GM12865 (cell line): ENCODE data around the gene CGB8.
"Not testable (repeated sequence)": the region's sequence is repeated elsewhere in the genome, so short reads cannot be mapped to it uniquely, and the experiment has no call there.

Experiments used
- DNase-seq: peaks from one replicate; pipeline ENCODE4 v3.0.0; 2010; ENCODE audit warnings: low read depth
- H3K4me3 ChIP-seq: 2 replicates; pipeline ENCODE4 v1.5.1; 2011; ENCODE audit warnings: mild to moderate bottlenecking, low read depth, low read length, control low read depth
- TF ChIP-seq, protein P1 (sequence below): IDR thresholded peaks from 2 replicates; pipeline ENCODE4 v1.5.1; 2011; ENCODE audit warnings: low read length, control low read depth, low read depth, inconsistent platforms; ENCODE audit not compliant: insufficient read depth; ENCODE audit errors: missing control alignments

CGB8 gene

DNA sequence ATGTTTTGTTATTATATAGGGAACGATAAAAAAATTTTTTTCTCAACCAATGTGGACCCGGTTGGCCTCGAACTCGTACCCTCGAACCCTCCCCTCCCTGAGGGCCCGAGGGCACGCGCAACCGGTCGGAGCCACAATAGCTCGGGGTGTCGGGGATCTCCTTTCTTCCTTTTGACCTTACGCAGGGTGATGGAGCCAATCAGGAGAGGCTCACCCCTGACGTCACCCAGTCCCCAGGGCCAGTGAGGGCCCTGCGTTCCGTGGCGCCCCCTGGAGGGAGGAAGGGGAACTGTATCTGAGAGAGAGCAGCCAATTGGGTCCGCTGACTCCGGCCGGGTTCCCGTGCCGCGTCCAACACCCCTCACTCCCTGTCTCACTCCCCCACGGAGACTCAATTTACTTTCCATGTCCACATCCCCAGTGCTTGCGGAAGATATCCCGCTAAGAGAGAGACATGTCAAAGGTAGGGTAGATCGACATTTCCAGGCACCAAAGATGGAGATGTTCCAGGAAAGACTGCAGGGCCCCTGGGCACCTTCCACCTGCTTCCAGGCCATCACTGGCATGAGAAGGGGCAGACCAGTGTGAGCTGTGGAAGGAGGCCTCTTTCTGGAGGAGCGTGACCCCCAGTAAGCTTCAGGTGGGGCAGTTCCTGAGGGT is 17.1 kb downstream of the CGB8 start, which contains the start of gene CGB2:
Gene CGB2, plus strand, starts transcription at position 249 of the 660 bp plus-strand sequence. Its CDS starts 206 bp downstream, at position 455.
- TF ChIP-seq, protein P1, sequence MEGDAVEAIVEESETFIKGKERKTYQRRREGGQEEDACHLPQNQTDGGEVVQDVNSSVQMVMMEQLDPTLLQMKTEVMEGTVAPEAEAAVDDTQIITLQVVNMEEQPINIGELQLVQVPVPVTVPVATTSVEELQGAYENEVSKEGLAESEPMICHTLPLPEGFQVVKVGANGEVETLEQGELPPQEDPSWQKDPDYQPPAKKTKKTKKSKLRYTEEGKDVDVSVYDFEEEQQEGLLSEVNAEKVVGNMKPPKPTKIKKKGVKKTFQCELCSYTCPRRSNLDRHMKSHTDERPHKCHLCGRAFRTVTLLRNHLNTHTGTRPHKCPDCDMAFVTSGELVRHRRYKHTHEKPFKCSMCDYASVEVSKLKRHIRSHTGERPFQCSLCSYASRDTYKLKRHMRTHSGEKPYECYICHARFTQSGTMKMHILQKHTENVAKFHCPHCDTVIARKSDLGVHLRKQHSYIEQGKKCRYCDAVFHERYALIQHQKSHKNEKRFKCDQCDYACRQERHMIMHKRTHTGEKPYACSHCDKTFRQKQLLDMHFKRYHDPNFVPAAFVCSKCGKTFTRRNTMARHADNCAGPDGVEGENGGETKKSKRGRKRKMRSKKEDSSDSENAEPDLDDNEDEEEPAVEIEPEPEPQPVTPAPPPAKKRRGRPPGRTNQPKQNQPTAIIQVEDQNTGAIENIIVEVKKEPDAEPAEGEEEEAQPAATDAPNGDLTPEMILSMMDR: peak; percentile 35
- not testable (repeated sequence) for DNase-seq, H3K4me3 ChIP-seq

DNA sequence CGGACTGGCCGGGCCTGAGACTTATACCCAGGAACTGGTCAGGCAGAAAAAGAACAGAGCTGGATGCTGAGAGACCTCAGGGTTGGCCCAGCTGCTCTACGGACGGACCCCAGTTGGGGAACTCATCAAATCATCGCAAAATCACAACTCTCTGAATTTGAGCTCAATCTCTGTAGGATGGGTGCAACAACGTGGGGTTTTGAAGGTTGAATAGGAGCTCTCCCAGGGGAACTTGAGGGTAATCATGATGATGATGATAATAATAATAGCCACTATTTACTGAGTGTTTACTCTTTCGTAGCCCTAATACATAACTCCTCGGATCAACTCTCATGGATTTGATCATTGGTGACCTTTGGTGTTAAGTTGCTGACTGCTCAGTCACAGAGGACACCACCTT is 18.6 kb downstream of the CGB8 start:
- H3K4me3 ChIP-seq, DNase-seq: not testable (repeated sequence)

DNA sequence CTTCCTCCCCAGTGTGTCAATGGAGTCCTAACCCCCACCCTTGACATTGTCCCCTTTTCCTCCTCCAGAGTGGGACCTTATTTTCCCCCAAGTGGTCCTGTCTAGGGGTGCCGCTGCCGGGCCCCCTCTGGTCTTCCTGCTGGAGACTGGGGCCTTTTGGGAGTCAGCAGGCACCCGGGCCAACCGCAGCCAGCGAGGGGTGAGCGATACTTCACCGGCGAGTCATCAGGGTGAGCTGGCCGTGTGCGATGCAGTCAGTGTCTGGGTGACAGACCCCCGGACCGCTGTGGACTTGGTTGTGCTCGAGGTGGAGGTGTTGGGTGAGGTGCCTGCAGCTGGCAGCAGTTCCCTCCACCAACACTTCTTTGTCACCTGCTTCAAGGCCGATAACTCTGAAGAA is 19.2 kb downstream of the CGB8 start:
- H3K4me3 ChIP-seq, DNase-seq: not testable (repeated sequence)

DNA sequence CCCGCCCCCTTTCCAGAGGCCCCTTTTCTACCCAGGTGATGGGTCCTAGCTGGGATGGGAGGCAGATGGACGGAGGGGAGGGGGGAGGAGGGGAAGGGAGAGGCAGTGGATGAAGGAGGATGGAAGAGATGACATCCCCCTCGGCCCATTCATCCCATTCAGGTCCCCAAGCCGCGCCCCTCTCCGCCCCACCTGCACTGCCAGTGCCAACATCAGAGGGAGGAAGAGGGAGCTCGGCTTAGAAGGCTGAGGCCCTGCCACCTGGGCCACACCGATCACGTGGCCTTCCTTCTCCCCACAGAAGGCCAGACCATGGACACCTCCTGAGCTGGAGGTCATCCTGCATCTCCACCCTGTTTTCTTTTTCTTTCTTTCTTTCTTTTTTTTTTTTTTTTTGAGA is 20.2 kb downstream of the CGB8 start:
- not testable (repeated sequence) for H3K4me3 ChIP-seq, DNase-seq

DNA sequence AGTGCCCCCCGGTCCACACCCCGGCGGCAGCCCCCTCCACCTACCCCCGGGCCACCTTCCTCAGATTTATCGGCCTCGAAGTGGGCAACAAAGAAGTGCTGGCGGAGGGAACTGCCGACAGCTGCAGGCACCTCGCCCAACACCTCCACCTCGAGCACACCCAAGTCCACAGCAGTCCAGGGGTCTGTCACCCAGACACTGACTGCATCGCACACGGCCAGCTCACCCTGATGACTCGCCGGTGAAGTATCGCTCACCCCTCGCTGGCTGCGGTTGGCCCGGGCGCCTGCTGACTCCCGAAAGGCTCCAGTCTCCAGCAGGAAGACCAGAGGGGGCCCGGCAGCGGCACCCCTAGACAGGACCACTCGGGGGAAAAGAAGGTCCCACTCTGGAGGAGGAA is 23.3 kb downstream of the CGB8 start:
- DNase-seq, H3K4me3 ChIP-seq: not testable (repeated sequence)

DNA sequence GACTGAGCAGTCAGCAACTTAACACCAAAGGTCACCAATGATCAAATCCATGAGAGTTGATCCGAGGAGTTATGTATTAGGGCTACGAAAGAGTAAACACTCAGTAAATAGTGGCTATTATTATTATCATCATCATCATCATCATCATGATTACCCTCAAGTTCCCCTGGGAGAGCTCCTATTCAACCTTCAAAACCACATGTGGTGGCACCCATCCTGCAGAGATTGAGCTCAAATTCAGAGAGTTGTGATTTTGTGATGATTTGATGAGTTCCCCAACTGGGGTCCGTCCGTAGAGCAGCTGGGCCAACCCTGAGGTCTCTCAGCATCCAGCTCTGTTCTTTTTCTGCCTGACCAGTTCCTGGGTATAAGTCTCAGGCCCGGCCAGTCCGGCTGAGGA is 23.8 kb downstream of the CGB8 start:
- not testable (repeated sequence) for H3K4me3 ChIP-seq, DNase-seq

DNA sequence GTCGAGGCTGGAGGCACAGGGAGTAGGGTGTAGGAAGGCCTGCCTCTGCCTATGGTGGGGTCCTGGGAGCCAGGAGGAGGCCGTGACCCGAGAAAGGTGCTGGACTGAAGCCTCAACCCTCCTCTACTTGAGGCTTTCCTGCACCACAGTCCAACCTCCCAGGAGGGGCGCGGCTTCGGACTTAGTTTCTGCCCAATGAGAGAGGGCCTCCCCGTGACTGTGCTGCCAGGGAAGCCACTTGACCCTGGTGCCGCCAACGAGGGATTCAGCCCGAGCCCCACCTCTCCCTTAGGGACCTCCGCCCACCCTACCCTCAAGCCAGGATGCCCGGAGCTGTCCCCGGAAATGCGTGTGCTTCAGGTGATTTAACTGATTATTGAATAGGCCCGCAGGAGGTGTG is 24.7 kb downstream of the CGB8 start, which contains the start of gene CGB3:
Gene CGB3, minus strand, starts transcription at position 101 of the 400 bp plus-strand sequence. CDS start 362 bp downstream, outside the sequence.
- not testable (repeated sequence) for DNase-seq, H3K4me3 ChIP-seq

DNA sequence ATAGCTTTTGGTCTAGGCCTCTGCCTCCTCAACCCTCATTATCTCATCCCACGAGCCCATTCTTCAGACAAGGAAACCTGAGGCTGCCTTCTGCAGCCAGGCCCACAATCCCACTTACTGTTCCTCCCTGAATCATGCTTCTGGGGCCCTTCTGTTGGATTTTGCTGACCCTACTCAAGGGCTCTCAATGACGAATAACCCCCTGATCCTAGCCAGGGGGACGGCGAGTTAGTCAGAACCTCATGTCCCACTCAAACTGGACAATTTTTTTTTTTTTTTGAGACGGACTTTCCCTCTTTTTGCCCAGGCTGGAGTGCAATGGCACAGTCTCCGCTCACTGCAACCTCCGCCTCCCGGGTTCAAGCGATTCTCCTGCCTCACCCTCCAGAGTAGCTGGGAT is 26.8 kb downstream of the CGB8 start:
- DNase-seq: no peak
- H3K4me3 ChIP-seq: no peak overlapping the region
- TF ChIP-seq, protein P1: no peak

DNA sequence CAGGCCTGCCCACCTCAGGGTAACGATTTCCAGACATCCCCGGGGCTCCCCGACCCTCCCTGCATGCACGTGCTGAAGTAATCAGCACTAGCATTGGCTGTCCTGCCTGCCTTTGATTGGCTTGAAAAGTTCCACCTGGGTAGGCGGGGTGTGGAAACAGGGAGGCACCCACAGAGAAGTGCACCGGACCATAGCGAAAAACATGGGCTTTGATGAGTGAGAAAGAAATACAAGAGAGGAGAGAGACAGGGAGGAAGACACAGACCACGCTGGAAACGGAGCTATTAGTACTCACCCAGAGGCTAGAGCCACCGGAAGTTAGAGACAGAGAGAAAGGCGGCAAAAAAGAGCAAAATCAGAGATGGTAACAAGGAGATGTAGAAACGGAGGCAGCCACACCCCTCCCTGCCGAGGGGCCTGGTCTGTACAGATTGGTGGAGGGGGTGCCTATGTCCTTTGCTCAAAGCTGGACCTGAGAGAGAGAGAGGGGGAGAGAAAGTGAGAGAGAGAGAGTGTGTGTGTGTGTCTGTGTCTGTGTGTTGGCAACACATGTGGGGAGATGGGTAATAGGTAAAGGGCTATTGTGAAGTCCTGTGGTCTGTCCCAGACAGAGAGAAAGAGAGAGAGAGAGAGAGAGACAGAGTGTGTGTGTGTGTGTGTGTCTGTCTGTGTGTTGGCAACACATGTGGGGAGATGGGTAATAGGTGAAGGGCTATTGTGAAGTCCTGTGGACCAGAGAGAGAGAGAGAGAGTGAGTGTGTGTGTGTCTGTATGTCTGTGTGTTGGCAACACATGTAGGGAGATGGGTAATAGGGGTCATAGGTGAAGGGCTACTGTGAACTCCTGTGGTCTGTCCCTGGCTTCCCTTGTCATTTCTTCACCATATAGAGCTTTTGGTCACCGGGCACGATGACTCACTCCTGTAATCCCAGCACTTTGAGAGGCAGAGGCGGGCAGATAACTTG is 27.7 kb downstream of the CGB8 start:
- DNase-seq: no peak
- no peak overlapping the region for H3K4me3 ChIP-seq

DNA sequence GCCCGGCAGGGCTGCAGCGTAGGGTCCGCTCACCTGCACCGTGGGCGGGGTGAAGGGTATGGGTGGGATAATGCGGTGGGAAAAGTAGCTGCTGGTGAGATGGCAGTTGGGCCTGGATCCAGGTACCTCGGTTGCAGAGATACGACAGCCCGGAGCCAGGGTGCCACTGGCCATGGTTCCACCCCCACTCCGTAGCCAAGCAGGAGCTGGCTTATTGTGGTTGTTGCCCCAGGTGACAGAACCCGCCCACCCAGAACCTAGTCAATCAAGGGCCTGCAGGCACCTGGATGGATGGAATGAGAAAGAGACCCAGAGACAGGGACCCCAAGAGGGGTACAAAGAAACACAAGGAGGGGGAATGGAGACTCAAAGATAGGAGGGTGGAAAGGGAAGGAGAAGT is 28.6 kb downstream of the CGB8 start:
- H3K4me3 ChIP-seq: no peak overlapping the region
- DNase-seq: no peak
- TF ChIP-seq, protein P1: no peak

More for the DNA sequence above, 27.7 kb downstream of the CGB8 start:
- TF ChIP-seq, protein P1: no peak
